Kidney (tissue), 14 donors: Measurements from ENCODE around the gene SLC25A48. TPM values are rescaled to one million over a fixed set of nuclear protein-coding genes. Genes with fewer than 3 reads are reported as not detected.

Experiments used
- DNase-seq, 5 donors: peaks; one replicate each; pipeline ENCODE4 v3.0.0-alpha.2; 2013 to 2020
- FAIRE-seq: peaks from 2 replicates; lab custom pipeline; 2012; peaks lifted over from hg19 to GRCh38; lab: Jason Lieb, UNC
- H3K27ac ChIP-seq, 2 donors: one replicate each; pipeline ENCODE4 v1.7.0; 2013; ENCODE audit warnings: low read depth in 2 of 2, low read length in 2 of 2, inconsistent platforms in 1 of 2
- H3K27me3 ChIP-seq: one replicate; pipeline ENCODE4 v1.7.1; 2013; ENCODE audit warnings: low read length, inconsistent platforms; ENCODE audit not compliant: control insufficient read depth, insufficient read depth
- H3K36me3 ChIP-seq, 3 donors: one replicate each; pipeline versions ENCODE4 v1.7.0 to v1.7.1; 2013; ENCODE audit warnings: low read length in 3 of 3, control low read depth in 1 of 3, inconsistent platforms in 1 of 3; ENCODE audit not compliant: insufficient read depth in 3 of 3, control insufficient read depth in 2 of 3
- H3K4me1 ChIP-seq, 3 donors: one replicate each; pipeline versions ENCODE4 v1.7.0 to v1.7.1; 2013; ENCODE audit warnings: low read length in 3 of 3, inconsistent platforms in 1 of 3, low read depth in 1 of 3; ENCODE audit not compliant: control insufficient read depth in 2 of 3, insufficient read depth in 2 of 3
- H3K4me3 ChIP-seq, 3 donors: one replicate each; pipeline versions ENCODE4 v1.7.0 to v1.8.1; 2013; ENCODE audit warnings: low read length in 3 of 3, control low read depth in 1 of 3, inconsistent platforms in 1 of 3
- H3K9ac ChIP-seq, 3 donors: one replicate each; pipeline versions ENCODE4 v1.7.0 to v1.7.1; 2013; ENCODE audit warnings: low read length in 3 of 3, control low read depth in 1 of 3, inconsistent platforms in 1 of 3
- H3K9me3 ChIP-seq, 3 donors: one replicate each; pipeline versions ENCODE4 v1.7.0 to v1.7.1; 2013; ENCODE audit warnings: low read length in 3 of 3, control low read depth in 1 of 3, inconsistent platforms in 1 of 3; ENCODE audit not compliant: control insufficient read depth in 2 of 3, insufficient read depth in 1 of 3
- intact Hi-C: fragments of 100-400 bp; cut with DNase I; formaldehyde crosslinking; loops from one replicate; pipeline ENCODE4 v1.11.1; 2022
- polyA plus RNA-seq: library from polyadenylated mRNA; stranded (reverse); fragments of 350-450 nt; fragmentation: Illumina TruSeq; extraction: RNeasy Lipid Tissue Mini Kit (QIAGEN cat#74804); gene quantifications from one replicate; pipeline ENCODE4 v1.2.3, GENCODE V29; 2014; ENCODE audit warnings: low read depth, low replicate concordance; ENCODE audit not compliant: insufficient read depth
- total RNA-seq: library from RNA; stranded (reverse); fragmentation: NEBNext Ultra II Directional; extraction: Animal tissue kit (Norgen Biotek cat#: 25700); gene quantifications from one replicate; pipeline ENCODE4 v1.2.1, GENCODE V29; 2021
- TF ChIP-seq, protein P1 (sequence below): IDR thresholded peaks from 3 replicates; pipeline ENCODE4 v1.5.1; 2012; ENCODE audit warnings: mild to moderate bottlenecking, moderate library complexity, borderline replicate concordance; ENCODE audit not compliant: insufficient read depth; ENCODE audit errors: extremely low read depth
- donor health status: control.
- donor health status: control.
- donor health status: control.
- donor health status: control.
- donor health status: control.
- donor health status: DM: yes; HTN: yes; CAD: no.
- donor health status: Normal renal cell carcinoma (clear cell type).

SLC25A48 gene
- total and polyA plus RNA-seq, 2 donors from 2014 or later, result 1.7 to 10.4 TPM

DNA sequence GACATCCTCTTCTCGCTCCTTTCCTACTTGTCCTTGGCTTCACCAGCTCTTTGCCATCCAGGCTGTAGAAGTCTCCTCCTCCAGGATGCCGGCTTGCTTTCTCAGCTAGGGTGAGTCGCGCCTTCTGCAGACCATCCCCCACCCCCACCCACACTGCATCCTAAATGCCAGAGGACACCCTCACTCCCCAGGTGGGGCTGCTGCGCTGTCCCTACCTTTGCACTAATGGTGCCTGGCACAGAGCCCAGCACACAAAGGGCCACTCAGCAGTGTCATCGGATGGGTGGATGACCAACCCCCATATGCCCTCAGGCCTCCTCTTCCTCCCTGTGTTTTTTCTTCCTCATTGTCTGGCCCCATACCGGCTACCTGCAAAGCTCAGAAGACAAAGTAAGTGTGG is 46.3 kb downstream of the SLC25A48 start:
- Histone ChIP-seq H3K36me3 (no peaks in the 10 kb centered on the region), H3K4me3 (no peak overlapping the region), H3K4me1 (peaks cover 0 to 27% (median 17%) of the 10 kb centered on the region in 3 donors), H3K9ac (no peak overlapping the region), H3K27ac (no peak overlapping the region), H3K27me3 (no peaks in the 10 kb centered on the region), H3K9me3 (no peaks in the 10 kb centered on the region)
- TF ChIP-seq, protein P1, sequence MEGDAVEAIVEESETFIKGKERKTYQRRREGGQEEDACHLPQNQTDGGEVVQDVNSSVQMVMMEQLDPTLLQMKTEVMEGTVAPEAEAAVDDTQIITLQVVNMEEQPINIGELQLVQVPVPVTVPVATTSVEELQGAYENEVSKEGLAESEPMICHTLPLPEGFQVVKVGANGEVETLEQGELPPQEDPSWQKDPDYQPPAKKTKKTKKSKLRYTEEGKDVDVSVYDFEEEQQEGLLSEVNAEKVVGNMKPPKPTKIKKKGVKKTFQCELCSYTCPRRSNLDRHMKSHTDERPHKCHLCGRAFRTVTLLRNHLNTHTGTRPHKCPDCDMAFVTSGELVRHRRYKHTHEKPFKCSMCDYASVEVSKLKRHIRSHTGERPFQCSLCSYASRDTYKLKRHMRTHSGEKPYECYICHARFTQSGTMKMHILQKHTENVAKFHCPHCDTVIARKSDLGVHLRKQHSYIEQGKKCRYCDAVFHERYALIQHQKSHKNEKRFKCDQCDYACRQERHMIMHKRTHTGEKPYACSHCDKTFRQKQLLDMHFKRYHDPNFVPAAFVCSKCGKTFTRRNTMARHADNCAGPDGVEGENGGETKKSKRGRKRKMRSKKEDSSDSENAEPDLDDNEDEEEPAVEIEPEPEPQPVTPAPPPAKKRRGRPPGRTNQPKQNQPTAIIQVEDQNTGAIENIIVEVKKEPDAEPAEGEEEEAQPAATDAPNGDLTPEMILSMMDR, result no peak
- intact Hi-C loops, result no loop called here
- DNase-seq (no peak), FAIRE-seq (no peak)

DNA sequence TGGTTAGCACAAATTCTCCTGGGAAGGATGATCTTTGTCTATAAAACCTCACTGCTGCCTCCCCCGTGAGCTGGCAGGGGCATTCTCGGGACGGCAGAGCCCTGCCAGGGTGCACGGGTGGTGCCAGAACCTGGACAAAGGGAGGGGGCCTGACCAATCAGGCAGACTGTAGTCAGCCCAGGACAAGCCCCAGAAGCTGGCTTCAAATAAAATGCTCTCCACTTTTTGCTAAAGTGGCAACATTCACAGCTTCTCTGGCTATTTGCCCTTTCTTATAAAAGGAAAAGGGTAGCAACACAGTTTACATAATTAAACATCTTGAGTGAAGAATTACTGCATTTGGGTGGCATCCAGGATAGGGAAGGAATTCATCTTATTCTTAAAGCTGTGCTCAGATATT is 46.8 kb downstream of the SLC25A48 start:
- DNase-seq, result peak in 1 of 5 donors; percentile 49
- intact Hi-C loops, result no loop called here

DNA sequence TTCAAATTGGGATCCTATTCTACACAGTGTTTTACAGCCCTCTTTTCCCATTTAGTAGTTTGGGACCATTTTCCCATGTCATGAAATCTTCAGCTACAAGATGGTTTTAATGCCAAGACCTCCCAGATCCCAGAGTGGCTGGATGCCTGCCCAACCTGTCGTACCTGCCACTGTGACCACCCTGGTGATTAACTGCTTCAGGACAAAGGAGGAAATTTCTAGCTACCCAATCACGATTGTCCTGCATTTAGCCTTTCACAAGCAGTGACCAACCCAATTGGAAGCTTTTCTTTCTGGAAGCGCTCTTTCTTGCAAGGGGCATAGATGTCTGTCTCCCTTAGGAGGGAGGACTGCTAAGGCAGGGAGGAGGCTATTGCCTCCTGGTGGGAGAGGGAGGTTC is 47.4 kb downstream of the SLC25A48 start:
- Histone ChIP-seq H3K27me3 (no peaks in the 10 kb centered on the region), H3K4me3 (no peak overlapping the region), H3K9me3 (no peaks in the 10 kb centered on the region), H3K4me1 (peaks cover 0 to 25% (median 17%) of the 10 kb centered on the region in 3 donors), H3K27ac (no peak overlapping the region), H3K9ac (no peak overlapping the region), H3K36me3 (no peaks in the 10 kb centered on the region)
- DNase-seq (no peak), FAIRE-seq (no peak)
- TF ChIP-seq, protein P1, result no peak
- intact Hi-C loops, result no loop called here

More for the DNA sequence above, 46.8 kb downstream of the SLC25A48 start:
- no peaks in the 10 kb centered on the region for H3K36me3 ChIP-seq
- H3K27ac ChIP-seq, result no peak overlapping the region
- H3K9ac ChIP-seq, result no peak overlapping the region
- no peak overlapping the region for H3K4me3 ChIP-seq
- TF ChIP-seq, protein P1, result no peak
- no peak for FAIRE-seq
- H3K27me3 ChIP-seq, result no peaks in the 10 kb centered on the region
- H3K4me1 ChIP-seq, result peaks cover 0 to 27% (median 17%) of the 10 kb centered on the region in 3 donors
- no peaks in the 10 kb centered on the region for H3K9me3 ChIP-seq

DNA sequence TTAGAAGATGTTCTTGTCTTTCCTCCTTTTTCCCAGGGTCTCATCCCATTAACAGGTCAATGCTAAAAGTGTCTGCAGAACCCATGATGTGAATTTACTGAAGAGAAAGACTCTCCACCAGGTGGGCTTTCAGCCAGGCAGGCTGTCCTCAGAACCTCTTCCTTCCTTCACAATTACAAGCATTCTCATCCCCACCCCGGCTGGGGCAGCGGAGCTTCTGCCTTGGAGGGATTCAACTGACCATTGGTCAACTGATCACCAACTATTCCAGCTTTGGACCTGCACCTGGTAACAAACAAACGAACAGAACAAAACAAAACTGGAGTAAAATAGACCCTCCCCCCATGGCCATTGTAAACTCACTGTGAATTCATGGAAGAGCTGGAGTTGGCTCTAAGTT is 48.6 kb downstream of the SLC25A48 start:
- DNase-seq, result no peak
- no peak overlapping the region for H3K9ac ChIP-seq
- no peak overlapping the region for H3K4me3 ChIP-seq
- peaks cover 0 to 13% (median 8%) of the 10 kb centered on the region in 3 donors for H3K4me1 ChIP-seq
- H3K36me3 ChIP-seq, result no peaks in the 10 kb centered on the region
- FAIRE-seq, result no peak
- TF ChIP-seq, protein P1, result no peak
- H3K9me3 ChIP-seq, result no peaks in the 10 kb centered on the region
- intact Hi-C loops, result no loop called here
- no peaks in the 10 kb centered on the region for H3K27me3 ChIP-seq
- H3K27ac ChIP-seq, result no peak overlapping the region
